ENCODE results near the gene SNTG2. TPM values are rescaled to one million over a fixed set of nuclear protein-coding genes. Genes with fewer than 3 reads are reported as not detected.

The SNTG2 gene
- total RNA-seq, 2 experiments from 2014 or later, result not detected

DNA sequence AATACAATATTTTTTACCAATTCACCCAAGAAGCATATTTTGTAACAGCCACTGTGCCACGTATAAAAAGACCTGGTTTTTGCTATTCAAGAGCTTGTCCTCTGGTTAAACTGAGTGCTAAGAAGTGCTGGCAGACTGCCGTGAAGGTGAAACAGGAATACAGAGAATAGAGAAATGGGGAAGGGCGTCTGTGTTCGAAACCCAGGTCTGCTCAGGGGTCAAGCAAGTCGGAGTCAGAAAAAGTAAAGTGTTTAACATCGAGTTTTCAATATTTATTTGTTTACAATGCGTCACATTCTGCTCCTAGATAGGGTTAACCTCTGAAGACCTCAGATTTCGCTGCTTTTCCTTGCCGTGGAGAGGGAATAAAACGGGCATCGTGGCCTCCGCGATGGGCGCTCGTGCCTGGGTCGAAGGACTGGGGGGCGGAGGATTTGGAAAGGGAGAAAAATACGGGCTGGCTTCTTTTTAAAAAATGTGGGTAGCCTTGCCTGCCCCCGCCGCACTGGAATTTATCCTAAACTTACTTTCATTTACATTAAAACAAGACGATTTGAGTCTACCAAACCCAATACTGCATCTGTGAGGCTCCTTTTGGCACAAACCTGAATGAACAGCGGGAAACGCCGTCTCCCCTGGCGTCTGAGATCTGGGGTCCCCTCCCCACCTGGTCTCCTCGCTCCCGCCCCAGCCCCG is 1.1 kb upstream of the SNTG2 start:
- no TSS peak for BruUV-seq (replicated peaks)
- intact Hi-C loops (cut with micrococcal nuclease; ENCODE audit: unreplicated experiment), result no loop called here
- Histone ChIP-seq H3K79me2 (ENCODE audit: insufficient read depth, low read depth, low read length) (no peaks in the 10 kb centered on the region), H4K20me1 (ENCODE audit: insufficient read depth, low read length) (no peaks in the 10 kb centered on the region), H3K9me3 (ENCODE audit: low read length) (no peaks in the 10 kb centered on the region), H3K9me2 (ENCODE audit: insufficient read depth, low read length) (no peaks in the 10 kb centered on the region), H3K36me3 (ENCODE audit: insufficient read depth, low read length) (no peaks in the 10 kb centered on the region), H3K4me2 (ENCODE audit: low read length) (no peak overlapping the region), H3K4me1 (ENCODE audit: insufficient read depth, low read length, poor library complexity, severe bottlenecking) (peaks cover 6% of the 10 kb centered on the region), H2AFZ (ENCODE audit: low read length) (no peak overlapping the region), H3K4me3 (ENCODE audit: low read depth, low read length, poor library complexity, severe bottlenecking) (no peak overlapping the region), H3K27ac (ENCODE audit: low read depth, low read length, poor library complexity, severe bottlenecking) (no peak overlapping the region)
- CTCF ChIA-PET (ENCODE audit: unreplicated experiment), result no interaction called here
- no peak for TF ChIP-seq EZH2phosphoT487 (IDR thresholded peaks at IDR 0.05; ENCODE audit: borderline replicate concordance, low read depth, low read length)
- TF ChIP-seq, protein P1, sequence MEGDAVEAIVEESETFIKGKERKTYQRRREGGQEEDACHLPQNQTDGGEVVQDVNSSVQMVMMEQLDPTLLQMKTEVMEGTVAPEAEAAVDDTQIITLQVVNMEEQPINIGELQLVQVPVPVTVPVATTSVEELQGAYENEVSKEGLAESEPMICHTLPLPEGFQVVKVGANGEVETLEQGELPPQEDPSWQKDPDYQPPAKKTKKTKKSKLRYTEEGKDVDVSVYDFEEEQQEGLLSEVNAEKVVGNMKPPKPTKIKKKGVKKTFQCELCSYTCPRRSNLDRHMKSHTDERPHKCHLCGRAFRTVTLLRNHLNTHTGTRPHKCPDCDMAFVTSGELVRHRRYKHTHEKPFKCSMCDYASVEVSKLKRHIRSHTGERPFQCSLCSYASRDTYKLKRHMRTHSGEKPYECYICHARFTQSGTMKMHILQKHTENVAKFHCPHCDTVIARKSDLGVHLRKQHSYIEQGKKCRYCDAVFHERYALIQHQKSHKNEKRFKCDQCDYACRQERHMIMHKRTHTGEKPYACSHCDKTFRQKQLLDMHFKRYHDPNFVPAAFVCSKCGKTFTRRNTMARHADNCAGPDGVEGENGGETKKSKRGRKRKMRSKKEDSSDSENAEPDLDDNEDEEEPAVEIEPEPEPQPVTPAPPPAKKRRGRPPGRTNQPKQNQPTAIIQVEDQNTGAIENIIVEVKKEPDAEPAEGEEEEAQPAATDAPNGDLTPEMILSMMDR (conservative IDR thresholded peaks at IDR 0.05; ENCODE audit: low read length), result no peak
- DNase-seq (ENCODE audit: low spot score), result no peak
- POLR2A ChIA-PET, result no interaction called here

DNA sequence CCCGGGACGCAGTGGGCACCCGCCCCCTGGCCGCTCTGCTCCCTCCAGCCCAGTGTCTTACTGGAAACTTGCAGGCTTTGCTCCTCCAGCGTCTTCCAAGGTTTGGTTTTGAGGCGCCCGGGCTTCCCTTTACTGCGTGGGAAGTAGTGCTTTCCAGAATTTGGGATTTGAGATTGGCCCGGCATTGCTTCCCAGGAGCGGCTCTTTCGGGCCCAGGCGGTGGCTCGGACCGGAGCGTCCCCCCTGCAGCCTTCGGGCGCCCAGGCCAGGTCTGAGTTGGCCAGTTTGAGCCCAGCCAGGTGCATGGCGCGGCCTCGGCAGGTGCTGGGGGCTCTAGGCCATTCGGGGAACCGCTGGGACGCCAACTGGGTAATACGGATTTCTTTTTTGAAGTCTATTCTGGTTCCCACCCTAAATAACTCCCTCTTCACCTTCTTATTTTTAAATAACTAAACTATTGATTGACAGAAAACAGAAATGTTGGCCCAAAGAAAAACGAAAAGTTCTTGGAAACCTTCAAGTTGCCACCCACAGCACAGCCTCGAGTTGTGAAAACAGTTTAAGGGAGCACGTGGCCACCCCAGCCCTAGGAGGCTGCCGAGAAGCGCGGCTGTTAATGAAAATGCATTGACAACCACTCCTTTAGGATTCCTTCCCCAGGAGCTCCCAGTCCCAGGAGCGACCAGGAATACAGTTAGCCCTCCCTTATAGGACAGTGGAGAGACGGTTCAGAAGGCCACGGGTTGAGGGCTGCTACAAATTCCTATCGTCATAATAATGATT is 766 bp downstream of the SNTG2 start:
- Histone ChIP-seq H4K20me1 (ENCODE audit: insufficient read depth, low read length) (no peaks in the 10 kb centered on the region), H3K9me3 (ENCODE audit: low read length) (no peaks in the 10 kb centered on the region), H2AFZ (ENCODE audit: low read length) (no peak overlapping the region), H3K4me1 (ENCODE audit: insufficient read depth, low read length, poor library complexity, severe bottlenecking) (peaks cover 3% of the 10 kb centered on the region), H3K36me3 (ENCODE audit: insufficient read depth, low read length) (no peaks in the 10 kb centered on the region), H3K27ac (ENCODE audit: low read depth, low read length, poor library complexity, severe bottlenecking) (no peak overlapping the region), H3K4me3 (ENCODE audit: low read depth, low read length, poor library complexity, severe bottlenecking) (no peak overlapping the region), H3K79me2 (ENCODE audit: insufficient read depth, low read depth, low read length) (no peaks in the 10 kb centered on the region), H3K9me2 (ENCODE audit: insufficient read depth, low read length) (no peaks in the 10 kb centered on the region), H3K4me2 (ENCODE audit: low read length) (no peak overlapping the region)
- intact Hi-C loops (cut with micrococcal nuclease; ENCODE audit: unreplicated experiment), result no loop called here
- POLR2A ChIA-PET, result no interaction called here
- CTCF ChIA-PET (ENCODE audit: unreplicated experiment), result no interaction called here
- BruUV-seq (replicated peaks), result no TSS peak
- DNase-seq (ENCODE audit: low spot score), result no peak
- TF ChIP-seq EZH2phosphoT487 (IDR thresholded peaks at IDR 0.05; ENCODE audit: borderline replicate concordance, low read depth, low read length), result no peak
- TF ChIP-seq, protein P1 (conservative IDR thresholded peaks at IDR 0.05; ENCODE audit: low read length), result no peak

DNA sequence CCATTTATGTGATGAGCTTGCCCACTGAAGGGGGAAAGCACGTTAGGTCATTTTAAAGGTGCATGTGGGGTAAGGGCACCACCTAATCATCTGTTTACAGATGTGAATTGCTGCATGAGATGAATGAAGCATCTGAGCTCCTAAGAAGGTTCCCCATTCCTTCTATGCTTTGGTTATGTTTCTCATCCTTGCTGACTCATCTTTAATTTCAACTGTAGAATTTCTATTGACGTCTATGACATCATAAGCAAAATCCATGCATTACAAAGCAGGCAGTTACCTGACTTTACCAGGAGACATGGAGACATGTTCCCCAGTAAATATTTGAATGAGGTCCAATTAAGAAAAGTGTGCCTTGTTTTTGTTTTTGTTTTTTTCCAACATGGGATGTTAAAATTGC is 2.8 kb downstream of the SNTG2 start:
- ChIA-PET CTCF (ENCODE audit: unreplicated experiment) (no interaction called here), POLR2A (interaction anchor here (0.6 kb wide), 1 partner anchor 24 kb away, joined by 6 read pairs; no protein-coding TSS in a partner anchor)
- H3K36me3 ChIP-seq (ENCODE audit: insufficient read depth, low read length), result no peaks in the 10 kb centered on the region
- H3K27ac ChIP-seq (ENCODE audit: low read depth, low read length, poor library complexity, severe bottlenecking), result no peak overlapping the region
- H3K4me2 ChIP-seq (ENCODE audit: low read length), result no peak overlapping the region
- no peaks in the 10 kb centered on the region for H3K79me2 ChIP-seq (ENCODE audit: insufficient read depth, low read depth, low read length)
- H3K4me1 ChIP-seq (ENCODE audit: insufficient read depth, low read length, poor library complexity, severe bottlenecking), result no peaks in the 10 kb centered on the region
- intact Hi-C loops (cut with micrococcal nuclease; ENCODE audit: unreplicated experiment), result no loop called here
- H3K9me2 ChIP-seq (ENCODE audit: insufficient read depth, low read length), result no peaks in the 10 kb centered on the region
- TF ChIP-seq, protein P1 (conservative IDR thresholded peaks at IDR 0.05; ENCODE audit: low read length), result no peak
- no peak for TF ChIP-seq EZH2phosphoT487 (IDR thresholded peaks at IDR 0.05; ENCODE audit: borderline replicate concordance, low read depth, low read length)
- no peaks in the 10 kb centered on the region for H4K20me1 ChIP-seq (ENCODE audit: insufficient read depth, low read length)
- no TSS peak for BruUV-seq (replicated peaks)
- DNase-seq (ENCODE audit: low spot score), result no peak
- no peak overlapping the region for H3K4me3 ChIP-seq (ENCODE audit: low read depth, low read length, poor library complexity, severe bottlenecking)
- no peak overlapping the region for H2AFZ ChIP-seq (ENCODE audit: low read length)
- no peaks in the 10 kb centered on the region for H3K9me3 ChIP-seq (ENCODE audit: low read length)
